Measurements from ENCODE around the gene CCDC148.

The CCDC148 gene

GRCh38 chr2:158456309-158457066 is at the start of gene CCDC148, which contains the start of gene PKP4:
Gene CCDC148, minus strand, starts transcription at chr2:158456753. Its CDS starts 314 bp downstream, at chr2:158456439.
Gene PKP4, plus strand, starts transcription at chr2:158456952. Its CDS starts 76,233 bp downstream, at chr2:158533185.
- DNase-seq (ENCODE audit: extremely low spot score, insufficient read length, low read depth) (peak; percentile 54), FAIRE-seq (peak; percentile 62)

DNA sequence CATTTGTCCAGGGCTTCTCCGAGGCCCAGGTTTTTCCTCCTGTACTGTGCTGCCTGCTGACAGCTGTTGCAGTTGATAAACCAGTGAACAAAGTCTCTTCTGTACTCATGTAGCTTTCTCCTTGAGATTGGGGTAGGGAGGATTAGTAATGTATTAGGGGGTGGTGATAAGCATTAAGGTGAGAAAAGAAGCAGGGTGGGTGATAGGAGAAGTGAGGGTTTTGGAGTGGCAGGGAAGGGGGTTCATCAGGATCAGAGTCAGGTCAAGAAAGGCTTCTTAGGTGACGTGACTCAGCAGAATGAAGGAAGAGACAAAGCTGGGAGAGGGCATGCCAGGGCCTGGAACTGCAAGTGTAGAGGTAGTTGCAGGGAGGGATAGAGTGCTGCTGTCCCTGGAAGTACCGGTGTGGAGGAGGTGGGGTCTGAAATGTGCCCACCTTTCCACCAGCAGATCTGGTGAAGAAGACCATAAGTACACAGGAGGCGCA is 48.9 kb upstream of the CCDC148 start:
- DNase-seq (ENCODE audit: extremely low spot score, insufficient read length, low read depth) (no peak), FAIRE-seq (no peak)

DNA sequence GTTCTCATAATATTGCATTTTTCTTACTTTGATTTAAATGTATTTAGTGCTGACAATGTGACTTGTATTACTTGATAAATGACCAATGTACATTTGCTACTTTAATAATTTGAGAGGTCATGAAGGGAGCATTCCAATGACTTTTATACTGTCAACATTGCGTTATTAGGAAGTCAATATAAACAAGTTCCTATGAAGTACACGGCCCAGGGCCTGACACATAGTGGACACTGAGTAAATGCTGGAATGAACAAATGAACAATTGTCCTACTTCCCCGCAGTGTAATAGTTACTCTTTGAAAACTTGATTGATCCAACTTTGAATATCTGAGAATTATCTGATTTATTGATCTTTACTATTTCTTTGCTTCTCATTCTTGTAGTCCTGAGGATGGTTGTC is 47.5 kb upstream of the CCDC148 start:
- DNase-seq (ENCODE audit: extremely low spot score, insufficient read length, low read depth): no peak
- FAIRE-seq: no peak

GRCh38 chr2:158502974-158503373 is 46.4 kb upstream of the CCDC148 start:
- DNase-seq (ENCODE audit: extremely low spot score, insufficient read length, low read depth) (no peak), FAIRE-seq (no peak)

DNA sequence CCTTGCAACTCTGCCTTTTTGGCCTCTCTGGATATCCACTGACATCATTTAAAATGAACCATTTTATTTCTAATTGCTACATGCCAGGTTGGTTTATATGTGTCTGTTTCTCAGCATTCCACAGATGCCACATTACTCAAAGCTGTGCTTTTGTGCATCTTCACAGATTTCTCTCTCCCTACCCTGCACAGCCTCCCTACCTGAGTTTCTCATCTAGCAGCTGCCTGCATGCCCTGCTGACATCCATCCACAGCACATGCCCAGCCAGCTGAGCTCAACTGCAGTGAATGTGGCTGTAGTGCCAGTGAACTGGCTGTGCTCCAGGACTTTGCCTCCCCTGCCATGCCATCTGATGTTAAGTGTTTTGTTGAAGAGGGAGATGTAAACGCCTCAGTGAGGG is 44.7 kb upstream of the CCDC148 start:
- FAIRE-seq: no peak
- no peak for DNase-seq (ENCODE audit: extremely low spot score, insufficient read length, low read depth)

DNA sequence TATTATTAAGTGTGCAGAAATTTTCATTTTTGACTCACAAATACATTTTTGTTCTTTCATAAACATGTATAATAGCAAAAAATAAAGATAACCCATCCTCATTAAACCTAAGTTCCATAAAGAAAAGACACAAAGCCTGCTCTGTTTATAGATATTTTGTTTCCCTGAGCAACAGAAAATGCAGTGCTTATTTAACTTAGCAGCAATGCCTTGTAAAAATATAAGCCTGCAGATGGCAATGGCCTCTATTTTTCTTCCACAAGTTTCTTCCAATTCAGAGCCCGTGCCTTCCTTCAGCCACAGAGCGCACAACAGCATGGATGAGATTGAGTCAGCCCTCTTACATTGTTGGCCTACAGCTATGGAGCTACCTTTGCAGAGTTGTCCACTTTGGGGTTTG is 43.8 kb upstream of the CCDC148 start:
- FAIRE-seq (no peak), DNase-seq (ENCODE audit: extremely low spot score, insufficient read length, low read depth) (no peak)

DNA sequence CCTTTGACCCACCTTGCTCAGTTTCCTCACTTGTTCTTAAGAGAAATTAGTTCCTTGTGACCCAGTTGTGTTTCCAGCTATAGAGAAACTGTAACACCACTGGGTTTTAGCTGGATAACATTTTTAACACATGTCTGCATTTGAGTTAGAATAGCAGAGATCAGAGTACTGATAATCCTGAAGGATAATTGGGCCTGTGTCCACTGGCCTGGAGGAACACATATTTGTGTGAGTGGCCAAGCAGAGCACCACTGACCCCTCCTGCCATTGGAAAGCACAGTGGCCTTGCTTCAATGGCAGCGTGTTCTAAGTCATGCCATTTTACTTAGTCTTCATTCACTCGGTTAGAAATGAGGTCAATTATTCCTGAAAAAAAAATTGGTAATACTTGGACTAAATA is 42.8 kb upstream of the CCDC148 start:
- DNase-seq (ENCODE audit: extremely low spot score, insufficient read length, low read depth) (no peak), FAIRE-seq (no peak)

DNA sequence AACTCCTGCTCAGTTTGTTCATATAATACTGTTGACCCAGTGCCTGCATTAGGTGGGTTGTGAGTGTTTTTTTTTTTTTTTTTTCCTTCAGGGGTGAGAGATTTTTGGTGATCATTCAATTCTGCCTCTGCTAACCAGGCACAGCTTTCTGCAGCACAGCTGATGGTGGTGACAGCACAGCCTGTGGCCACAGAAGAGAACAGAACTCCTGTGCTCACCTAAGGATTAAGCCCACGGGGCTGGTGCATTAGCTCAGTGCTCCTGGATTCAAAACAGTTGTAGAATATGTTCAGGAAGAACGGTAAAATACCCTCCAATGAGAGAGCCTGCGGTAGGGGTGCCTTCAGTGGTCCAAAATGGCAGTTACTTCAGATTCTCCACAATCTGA is 42.2 kb upstream of the CCDC148 start:
- FAIRE-seq: no peak
- DNase-seq (ENCODE audit: extremely low spot score, insufficient read length, low read depth): no peak

DNA sequence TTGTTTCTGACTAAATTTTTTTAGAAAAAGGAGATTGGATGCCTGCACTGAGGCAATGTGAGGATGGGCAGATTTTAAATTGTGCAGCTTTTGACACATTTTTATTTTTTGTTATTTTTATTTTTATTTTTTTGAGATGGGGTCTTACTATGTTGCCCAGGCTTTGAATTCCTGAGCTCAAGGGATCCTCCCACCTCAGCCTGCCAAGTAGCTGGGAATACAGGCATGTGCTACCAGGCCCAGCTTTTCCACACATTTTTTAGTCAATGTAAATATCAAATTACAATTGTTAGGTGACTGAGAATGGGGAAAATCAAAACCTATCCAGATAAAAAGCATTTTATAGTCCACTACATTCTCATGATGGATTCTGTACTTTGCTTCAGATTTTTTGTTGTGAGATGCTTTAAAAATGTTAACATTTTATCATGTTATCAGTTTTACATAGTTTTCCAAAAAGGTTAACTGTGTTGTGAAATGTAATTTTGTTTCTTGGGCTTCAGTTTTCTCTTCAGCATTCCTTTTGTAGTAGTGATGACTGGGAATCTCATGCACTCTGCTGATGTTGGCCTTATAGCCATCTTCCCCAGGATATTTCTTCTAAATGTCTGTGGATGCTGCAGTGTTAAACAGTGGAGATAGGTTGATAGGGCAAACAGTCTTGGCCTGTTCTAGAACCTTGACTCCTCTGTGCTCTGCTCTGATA is 41.6 kb upstream of the CCDC148 start:
- DNase-seq (ENCODE audit: extremely low spot score, insufficient read length, low read depth): no peak
- FAIRE-seq: no peak

GRCh38 chr2:158497486-158497885 is 40.9 kb upstream of the CCDC148 start:
- FAIRE-seq: no peak
- DNase-seq (ENCODE audit: extremely low spot score, insufficient read length, low read depth): no peak

- DNase-seq (ENCODE audit: extremely low spot score, insufficient read length, low read depth) (no peak), FAIRE-seq (no peak)
Observed at GRCh38 chr2:158496986-158497385, 40.4 kb upstream of the CCDC148 start.

GRCh38 chr2:158495175-158495574 is 38.6 kb upstream of the CCDC148 start:
- FAIRE-seq (no peak), DNase-seq (ENCODE audit: extremely low spot score, insufficient read length, low read depth) (no peak)

DNA sequence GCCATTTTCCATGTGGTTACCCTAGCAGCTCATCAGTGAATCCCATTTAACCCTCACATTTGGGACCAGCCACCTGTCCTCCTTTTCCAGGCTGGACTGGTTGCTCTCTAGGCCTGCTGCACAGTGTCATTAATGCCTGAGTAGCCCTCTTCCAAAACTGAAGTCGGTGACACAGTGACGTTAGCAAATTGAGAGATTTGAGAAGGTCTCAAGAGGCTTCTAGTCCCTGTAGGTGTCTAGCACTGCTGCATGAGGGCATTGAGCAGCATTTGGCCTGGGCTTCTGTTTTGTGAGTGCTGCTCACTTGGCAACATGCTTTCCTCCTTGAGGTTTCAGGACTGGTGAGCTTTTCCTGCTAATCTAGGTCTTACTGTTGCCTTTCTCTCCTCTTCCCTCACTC is 36.9 kb upstream of the CCDC148 start:
- no peak for DNase-seq (ENCODE audit: extremely low spot score, insufficient read length, low read depth)
- FAIRE-seq: no peak

DNA sequence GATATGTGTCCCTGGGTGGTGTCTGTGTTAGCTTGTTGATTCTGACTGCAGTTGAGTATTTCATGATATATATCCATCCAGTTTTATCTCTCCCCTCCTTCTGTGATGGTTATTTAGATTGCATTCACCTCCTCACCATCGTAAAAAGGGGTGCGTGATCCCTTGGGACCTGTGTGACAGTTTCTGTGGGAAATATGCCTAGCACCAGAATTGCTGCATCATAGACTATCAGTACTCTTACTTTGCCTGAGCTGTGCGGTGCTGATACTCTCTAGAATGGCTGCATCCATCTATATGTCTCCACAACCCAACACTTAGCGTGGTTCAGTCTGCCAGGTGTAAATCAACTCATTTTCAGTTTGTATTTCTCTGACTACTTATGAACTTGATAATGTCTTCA is 34.5 kb upstream of the CCDC148 start:
- FAIRE-seq: no peak

GRCh38 chr2:158489366-158490112 is 33.0 kb upstream of the CCDC148 start:
- FAIRE-seq (no peak), DNase-seq (ENCODE audit: extremely low spot score, insufficient read length, low read depth) (no peak)

More for the DNA sequence above, 34.5 kb upstream of the CCDC148 start:
- DNase-seq (ENCODE audit: extremely low spot score, insufficient read length, low read depth): no peak

DNA sequence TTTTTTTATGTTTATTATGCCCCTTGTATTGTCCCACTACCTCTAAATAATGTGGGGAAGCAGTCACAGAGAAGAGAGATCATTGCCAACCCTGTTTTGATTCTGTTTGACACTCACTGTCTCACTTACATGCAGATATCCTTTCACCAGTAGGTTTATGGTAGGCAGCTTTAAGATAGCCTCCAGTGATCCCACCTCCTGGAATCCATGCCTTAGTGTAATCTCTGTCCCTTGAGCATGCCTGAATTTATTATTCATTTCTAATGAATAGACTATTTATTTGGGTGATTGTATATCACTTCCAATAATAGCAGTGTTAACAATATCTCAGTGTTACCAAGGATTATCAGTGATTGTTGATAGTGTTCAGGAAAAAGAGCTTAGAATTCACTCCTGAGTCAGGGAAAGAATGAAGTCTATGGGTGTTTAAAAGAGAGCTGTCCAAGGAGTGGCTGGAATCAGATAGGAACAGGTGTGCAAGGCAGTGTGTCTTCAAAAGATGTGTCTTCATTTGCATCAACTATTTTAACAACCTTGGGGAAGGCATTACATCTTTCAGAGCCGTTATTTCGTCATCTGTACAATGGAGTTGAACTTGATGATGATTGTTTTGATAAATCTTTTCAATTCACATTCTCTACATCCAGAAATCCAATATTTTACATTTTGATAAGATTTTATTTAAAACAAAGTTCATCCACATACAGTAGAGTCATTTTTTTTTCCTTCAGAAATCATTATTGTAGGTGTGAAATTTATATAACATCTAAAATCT is 32.1 kb upstream of the CCDC148 start:
- FAIRE-seq: no peak
- DNase-seq (ENCODE audit: extremely low spot score, insufficient read length, low read depth): no peak

GRCh38 chr2:158487419-158487818 is 30.9 kb upstream of the CCDC148 start:
- no peak for FAIRE-seq
- no peak for DNase-seq (ENCODE audit: extremely low spot score, insufficient read length, low read depth)

DNA sequence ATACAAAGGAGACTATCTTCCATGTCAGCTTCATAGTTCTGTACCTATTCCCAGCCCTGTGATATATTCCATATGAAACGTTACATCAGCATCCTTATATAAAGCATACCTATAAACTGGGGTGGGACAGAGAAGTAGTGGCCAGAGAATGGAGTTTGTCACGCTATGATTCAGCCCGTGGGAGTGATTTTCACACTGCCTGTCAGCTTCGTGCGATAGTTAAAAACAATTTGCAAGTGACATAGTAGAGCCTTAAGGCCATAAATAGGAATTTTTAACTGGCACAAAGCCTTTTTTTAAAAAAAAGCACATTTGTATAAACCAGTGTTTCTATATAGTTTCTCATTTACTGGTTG is 30.4 kb upstream of the CCDC148 start:
- FAIRE-seq: no peak

DNA sequence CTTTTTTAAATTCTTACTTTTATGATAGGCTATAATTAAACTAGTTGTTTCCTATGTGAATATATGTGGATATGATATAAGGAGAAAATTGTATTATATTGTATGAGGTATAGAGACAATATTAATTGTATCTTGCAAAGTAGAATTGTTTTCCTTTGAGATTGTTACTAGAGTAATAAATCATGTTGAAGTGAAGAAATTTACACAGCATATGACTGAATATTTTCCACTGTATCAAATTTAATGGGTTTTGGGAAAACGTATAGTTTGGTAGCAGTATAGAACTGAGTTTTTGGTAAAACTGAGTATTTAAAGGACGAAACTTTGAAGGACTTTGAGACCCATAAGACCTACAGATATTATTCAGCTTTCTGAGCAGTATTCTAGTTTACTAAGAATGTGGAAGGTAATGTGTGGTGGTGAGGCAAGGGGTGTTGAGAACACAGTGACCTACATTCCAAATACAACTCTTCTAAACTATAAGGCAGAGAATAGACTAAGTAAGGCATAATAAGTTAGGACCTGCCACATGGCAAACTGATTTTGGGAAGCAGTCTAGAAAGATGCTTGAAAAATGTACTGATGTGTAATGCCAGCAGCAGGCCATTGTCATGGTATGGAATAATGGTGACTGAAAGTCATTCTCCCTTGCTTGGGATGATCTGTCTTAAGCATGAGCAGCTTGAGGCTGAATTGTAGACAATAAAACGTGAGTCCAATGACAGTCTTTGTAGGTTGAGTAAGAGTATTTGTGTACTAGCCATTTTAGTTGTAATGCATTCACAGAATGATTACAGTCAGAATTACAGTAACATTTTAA is 29.8 kb upstream of the CCDC148 start:
- FAIRE-seq (no peak), DNase-seq (ENCODE audit: extremely low spot score, insufficient read length, low read depth) (no peak)

More for the DNA sequence above, 30.4 kb upstream of the CCDC148 start:
- DNase-seq (ENCODE audit: extremely low spot score, insufficient read length, low read depth): no peak

All from GM18507 (cell line).